SK-N-SH (cell line): ENCODE measurements around the gene AXIN1.

Source experiments
- CTCF ChIP-seq: fragments of 200-600 bp; sonication (generic); IDR thresholded peaks from 2 replicates; pipeline ENCODE4 v1.6.1; 2017; ENCODE audit warnings: antibody characterized with exemption, mild to moderate bottlenecking, moderate library complexity
- EZH2phosphoT487 ChIP-seq: fragments of 200-600 bp; sonication (generic); IDR thresholded peaks from 2 replicates; pipeline ENCODE4 v1.6.1; 2017; ENCODE audit warnings: low read depth, mixed run types, mild to moderate bottlenecking, antibody characterized with exemption, moderate library complexity, borderline replicate concordance
- FOXJ3 ChIP-seq: sonication (generic); formaldehyde crosslinking; IDR thresholded peaks from 2 replicates; pipeline ENCODE4 v1.5.1; 2020; ENCODE audit warnings: mild to moderate bottlenecking, missing genetic modification reagents
- GABPA ChIP-seq: IDR thresholded peaks from 2 replicates; pipeline ENCODE4 v1.4.0; 2012; ENCODE audit warnings: low read depth, mild to moderate bottlenecking
- JUND ChIP-seq: IDR thresholded peaks from 2 replicates; pipeline ENCODE4 v1.4.0; 2012
- MXI1 ChIP-seq: IDR thresholded peaks from 2 replicates; pipeline ENCODE4 v1.6.1; 2012; ENCODE audit warnings: mild to moderate bottlenecking, low read depth, low read length, improper control_type of control experiment
- POLR2AphosphoS5 ChIP-seq: IDR thresholded peaks from 2 replicates; pipeline ENCODE4 v1.6.1; 2012; ENCODE audit warnings: low read depth, low read length
- RAD21 ChIP-seq: IDR thresholded peaks from 2 replicates; pipeline ENCODE4 v1.6.1; 2012; ENCODE audit warnings: mild to moderate bottlenecking, low read length
- RFX5 ChIP-seq: IDR thresholded peaks from 2 replicates; pipeline ENCODE4 v1.6.1; 2012; ENCODE audit warnings: mild to moderate bottlenecking, improper control_type of control experiment, low read length
- SMC3 ChIP-seq: IDR thresholded peaks from 2 replicates; pipeline ENCODE4 v1.6.1; 2012; ENCODE audit warnings: low read depth, low read length, improper control_type of control experiment
- TAF1 ChIP-seq: IDR thresholded peaks from 2 replicates; pipeline ENCODE4 v1.6.1; 2012; ENCODE audit warnings: low read depth, mild to moderate bottlenecking, low read length, moderate library complexity, borderline replicate concordance
- TCF12 ChIP-seq: IDR thresholded peaks from 2 replicates; pipeline ENCODE4 v1.4.0; 2012
- TF ChIP-seq, protein P1 (sequence below): IDR thresholded peaks from 2 replicates; pipeline ENCODE4 v1.4.0; 2012; ENCODE audit warnings: low read depth

DNA sequence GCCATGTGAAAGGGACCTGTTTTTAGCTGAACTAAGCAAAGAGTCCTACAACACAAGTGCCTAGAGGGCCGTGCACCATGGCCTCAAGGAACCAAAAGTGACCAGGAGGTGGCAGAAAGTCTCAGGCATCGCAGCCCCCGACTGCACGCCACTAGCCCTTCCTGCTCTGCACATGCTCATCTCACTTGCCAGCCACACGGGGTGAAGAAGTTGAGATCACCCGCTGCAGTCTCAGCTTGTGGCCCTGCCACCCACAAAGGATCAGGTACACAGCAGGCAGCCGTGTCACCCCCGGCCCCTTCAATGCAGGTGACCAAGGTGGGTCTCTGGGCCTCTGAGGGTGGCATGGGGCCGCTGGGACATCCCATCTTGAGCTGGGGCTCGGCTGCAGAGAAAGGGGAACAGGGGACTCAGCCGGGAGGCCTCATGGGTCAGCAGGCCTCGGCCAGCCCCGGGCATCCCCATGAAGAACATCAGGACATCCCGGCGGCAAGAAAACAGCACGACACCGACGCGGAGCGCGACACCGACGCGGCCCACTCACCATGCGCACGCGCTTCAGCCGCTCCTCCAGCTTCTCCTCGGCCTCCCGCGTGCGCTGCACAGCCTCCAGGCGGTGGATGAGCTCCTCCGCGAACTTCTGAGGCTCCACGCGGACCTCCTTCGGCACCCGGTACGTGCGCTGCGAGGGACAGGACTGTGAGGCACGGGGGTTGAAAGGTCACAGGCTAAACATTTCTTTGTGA lies 48.6 kb downstream of the AXIN1 start:
- TF ChIP-seq RAD21 (peak; percentile 43), FOXJ3 (CRISPR knock-in tag) (no peak), TAF1 (no peak), POLR2AphosphoS5 (no peak), GABPA (no peak), SMC3 (0 out of 2 replicates have a peak, but pooled peaks have one; percentile 15), RFX5 (no peak), EZH2phosphoT487 (no peak), CTCF (no peak), MXI1 (no peak), TCF12 (no peak), JUND (no peak)
- TF ChIP-seq, protein P1, sequence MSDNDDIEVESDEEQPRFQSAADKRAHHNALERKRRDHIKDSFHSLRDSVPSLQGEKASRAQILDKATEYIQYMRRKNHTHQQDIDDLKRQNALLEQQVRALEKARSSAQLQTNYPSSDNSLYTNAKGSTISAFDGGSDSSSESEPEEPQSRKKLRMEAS = no peak
